Measurements from ENCODE around the gene SMIM33.
A peak's percentile ranks its signal among the peaks of the same experiment; 100 is the strongest.
"Not testable (repeated sequence)": the region's sequence is repeated elsewhere in the genome, so short reads cannot be mapped to it uniquely, and the experiment has no call there.

The SMIM33 gene

DNA sequence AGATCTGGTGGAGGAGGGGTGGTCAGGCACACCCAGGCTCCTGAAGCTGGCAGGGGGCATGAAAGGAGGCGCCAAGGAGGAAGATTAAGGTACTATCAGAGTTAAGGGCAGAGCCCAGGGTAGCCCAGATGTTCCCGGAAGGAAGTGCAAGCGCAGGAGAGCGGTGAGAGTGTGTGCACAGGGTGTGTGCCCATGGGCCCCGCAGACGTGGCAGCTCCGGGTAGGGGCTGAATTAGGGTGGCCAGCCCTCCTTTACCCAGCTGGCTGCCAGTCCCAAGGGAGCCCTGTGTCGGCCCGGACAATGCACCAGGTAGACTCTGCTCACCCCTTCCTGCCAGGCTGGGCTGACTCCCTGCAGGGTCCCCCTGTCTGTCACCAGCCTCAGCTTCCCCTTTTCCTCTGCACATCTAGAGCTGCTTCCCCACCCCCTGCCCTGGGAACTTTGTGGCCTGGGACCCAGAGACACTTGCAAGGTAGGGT, at the start of gene SMIM33:
Gene SMIM33 (plus strand): TSS at position 184 of the 480 bp plus-strand sequence. CDS start 118 bp downstream, at position 302.
- no peak for DNase-seq (ENCODE audit: low read depth)

DNA sequence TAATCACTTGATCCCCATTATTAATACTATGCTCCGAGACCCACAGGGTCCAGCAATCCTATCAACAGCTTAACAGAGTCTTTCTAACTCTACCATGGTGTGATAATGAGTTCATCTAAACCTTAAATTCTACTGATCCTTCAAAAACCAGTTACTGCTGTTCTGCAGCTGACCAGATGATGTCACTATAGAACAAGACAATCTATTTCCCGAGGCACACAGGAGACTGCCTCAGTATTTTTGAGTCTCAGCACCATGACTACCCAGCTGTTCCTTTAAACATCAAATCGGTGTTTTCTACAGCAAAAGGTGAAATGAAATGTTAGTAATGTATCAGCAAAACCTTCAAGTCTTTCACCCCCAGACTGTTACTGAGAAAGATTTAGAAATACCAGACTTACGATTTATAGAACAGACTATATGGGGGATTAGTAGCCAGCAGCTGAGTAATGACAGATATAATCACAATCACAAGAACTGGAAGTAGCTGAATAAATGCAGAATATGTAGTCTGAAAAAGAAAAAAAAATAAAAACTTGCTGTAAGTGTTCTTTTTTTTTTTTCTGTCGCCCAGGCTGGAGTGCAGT, 48.4 kb upstream of the SMIM33 start:
- DNase-seq (ENCODE audit: low read depth): no peak

DNA sequence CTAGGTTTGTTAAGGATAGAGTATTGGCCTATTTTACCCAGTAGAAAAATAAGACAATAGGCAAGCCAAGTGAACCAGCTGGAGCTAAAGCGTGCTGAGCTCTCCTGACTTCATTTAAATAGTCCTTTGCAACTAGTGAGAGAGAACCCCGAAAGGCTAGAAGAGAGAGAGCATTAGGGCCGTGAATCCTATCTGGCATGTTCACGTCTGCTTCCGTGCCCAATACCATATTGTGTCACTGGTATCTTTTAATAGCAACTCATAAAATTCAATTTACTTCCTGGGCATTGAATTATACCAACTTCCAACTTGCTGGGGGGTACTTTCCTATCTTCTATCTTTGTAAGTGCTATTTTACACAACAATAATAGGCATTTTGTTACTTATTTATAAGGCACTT, 45.3 kb upstream of the SMIM33 start:
- DNase-seq (ENCODE audit: low read depth): no peak

DNA sequence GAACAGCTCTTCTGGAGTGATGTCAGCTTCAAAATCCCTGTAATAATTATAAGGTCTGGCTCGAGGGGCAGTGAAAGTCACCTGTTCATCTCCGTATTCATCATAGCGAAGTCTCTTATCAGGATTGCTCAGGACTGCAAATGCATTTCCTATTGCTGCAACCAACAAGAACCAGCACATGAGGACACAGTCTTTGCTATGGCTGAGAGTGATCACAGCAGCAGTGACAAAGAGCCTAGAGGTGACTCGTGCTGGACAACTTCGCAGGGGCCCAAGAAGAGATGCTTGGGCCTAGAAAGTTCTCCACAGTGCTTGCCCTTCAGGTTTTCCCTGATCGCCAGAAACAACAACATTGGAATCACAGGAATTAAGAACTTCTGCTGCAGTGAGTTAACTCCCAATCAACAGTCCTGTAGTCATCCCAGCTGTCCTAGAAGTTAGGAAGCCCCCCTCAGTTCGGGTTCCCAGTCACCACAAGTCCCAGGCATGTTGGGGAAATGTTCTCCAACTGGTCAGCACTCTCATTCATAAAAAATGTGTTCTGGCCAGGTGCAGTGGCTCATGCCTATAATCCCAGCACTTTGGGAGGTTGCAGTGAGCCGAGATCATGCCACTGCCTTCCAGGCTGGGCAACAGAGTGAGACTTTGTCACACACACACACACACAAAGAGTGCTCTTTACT, 44.5 kb upstream of the SMIM33 start:
- no peak for DNase-seq (ENCODE audit: low read depth)

DNA sequence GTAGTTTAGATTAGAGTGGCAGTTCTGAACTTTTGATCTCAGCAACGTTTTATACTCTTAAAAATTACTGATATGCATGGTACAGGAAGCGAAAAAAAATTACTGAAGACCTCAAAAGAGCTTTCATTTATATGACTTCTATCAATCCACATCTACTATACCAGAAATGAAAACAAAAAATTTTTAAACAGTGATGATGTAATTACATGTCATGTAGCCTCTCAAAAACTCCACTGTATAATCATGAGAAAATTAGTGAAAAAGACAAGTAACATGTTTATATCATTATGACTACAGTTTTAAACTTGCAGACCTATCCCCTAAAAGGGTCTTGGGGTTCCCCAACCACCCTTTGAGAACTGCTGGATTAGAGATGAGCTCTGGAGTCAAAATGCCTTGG, 40.8 kb upstream of the SMIM33 start:
- DNase-seq (ENCODE audit: low read depth): no peak

DNA sequence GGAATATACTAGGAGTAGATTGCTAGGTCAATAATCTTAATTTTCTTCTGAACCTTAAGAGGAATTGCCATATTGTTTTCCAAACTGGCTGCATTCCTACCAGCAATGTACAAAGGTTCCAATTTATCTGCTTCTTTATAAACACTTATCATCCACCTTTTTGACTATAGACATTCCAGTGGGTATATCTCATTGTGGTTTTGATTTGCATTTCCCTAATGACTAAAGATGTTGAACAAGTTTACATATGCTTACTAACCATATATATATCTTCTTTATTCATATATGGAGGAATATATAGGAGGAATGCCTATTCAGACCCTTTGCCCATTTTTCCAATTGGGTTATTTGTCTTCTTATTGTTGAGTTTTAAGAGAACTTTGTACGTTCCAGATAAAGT, 39.1 kb upstream of the SMIM33 start:
- DNase-seq (ENCODE audit: low read depth): no peak

DNA sequence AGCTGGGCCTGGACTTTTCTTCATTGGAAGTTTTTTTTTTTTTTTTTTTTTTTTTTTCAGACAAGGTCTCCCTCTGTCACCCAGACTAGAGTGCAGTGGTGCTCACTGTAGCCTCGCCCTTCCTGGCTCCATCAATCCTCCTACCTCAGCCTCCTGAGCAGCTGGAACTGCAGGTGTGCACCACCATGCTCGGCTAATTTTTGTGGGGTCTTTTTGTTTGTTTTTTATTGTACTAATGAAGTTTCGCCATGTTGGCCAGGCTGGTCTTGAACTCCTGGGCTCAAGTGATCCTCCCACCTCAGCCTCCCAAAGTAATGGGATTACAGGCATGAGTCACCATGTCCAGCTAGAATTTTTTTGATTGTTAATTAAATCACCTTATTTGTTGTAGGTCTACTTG, 35.1 kb upstream of the SMIM33 start:
- no peak for DNase-seq (ENCODE audit: low read depth)

DNA sequence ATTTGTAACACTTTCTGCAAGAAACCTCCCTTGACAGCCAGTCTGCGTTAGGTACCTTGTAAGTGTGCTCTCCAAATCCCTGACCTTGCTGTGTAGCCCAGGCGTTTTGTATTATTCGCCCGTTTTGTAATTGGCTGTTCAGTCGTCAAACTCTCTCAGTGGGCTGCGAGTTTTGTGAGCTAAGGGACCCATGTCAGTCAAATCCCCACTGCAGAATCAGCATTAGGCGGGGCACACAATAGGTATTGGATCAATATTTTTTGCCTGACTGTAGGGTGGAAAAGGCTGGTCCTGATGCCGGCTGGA, 32.1 kb upstream of the SMIM33 start:
- DNase-seq (ENCODE audit: low read depth): no peak

DNA sequence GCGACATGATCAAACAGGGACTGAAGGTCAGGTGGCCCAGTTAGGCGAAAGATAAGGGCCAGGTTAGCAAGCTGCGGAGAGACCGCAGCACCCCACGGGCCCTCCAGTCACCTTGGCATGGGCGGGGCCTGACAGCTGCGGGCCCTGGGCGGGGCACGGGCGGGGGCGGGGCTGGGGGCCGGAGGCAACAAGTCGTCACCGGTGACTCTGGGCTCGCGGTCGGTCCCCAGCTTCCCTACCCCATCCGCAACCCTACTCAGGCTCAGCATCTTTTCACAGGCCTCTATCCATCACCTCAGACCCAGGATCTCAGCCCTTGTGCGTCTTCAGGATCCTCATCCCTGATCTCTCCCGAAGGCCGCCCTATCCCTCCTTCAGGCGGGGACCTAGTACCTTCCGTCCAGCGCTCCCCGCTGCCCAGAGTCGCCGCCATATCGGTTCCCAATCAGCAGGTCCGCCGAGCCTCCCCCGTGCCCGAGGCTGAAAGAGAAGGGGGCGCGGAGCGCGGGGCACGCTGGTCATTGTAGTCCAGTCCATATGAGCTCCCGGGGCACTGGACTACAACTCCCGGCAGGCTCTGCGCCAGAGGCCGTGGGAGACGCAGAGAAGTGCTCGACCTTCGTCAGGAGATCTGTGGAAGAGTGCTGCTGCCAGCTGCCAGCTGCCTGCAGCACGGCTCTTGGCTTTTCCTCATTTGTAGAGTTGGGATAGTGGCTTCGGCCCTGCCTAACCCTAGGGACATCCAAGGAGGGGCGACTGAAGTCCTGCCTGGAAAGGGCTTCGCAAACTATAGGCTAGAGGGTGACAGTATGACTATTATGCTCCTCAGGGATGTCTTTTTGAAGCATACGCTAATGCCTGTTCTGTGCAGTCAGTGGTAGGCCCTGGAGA, 31.5 kb upstream of the SMIM33 start, which contains the start of gene DNAJC18:
Gene DNAJC18 (minus strand): TSS at position 513 of the 891 bp plus-strand sequence. CDS start 80 bp downstream, at position 433.
- peak; percentile 82 for DNase-seq (ENCODE audit: low read depth)

DNA sequence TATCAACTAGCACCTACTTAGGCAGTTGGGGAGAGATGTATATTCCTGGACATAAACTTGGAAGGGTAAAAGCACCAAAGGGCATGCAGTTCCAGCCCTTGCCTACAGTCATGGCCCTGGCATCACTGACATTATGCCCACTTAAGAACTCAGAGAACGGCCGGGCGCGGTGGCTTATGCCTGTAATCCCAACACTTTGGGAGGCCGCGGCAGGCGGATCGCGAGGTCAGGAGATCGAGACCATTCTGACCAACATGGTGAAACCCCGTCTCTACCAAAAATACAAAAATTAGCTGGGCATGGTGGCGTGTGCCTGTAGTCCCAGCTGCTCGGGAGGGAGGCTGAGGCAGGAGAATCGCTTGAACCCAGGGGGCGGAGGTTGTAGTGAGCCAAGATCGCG, 30.4 kb upstream of the SMIM33 start:
- not testable (repeated sequence) for DNase-seq (ENCODE audit: low read depth)

DNA sequence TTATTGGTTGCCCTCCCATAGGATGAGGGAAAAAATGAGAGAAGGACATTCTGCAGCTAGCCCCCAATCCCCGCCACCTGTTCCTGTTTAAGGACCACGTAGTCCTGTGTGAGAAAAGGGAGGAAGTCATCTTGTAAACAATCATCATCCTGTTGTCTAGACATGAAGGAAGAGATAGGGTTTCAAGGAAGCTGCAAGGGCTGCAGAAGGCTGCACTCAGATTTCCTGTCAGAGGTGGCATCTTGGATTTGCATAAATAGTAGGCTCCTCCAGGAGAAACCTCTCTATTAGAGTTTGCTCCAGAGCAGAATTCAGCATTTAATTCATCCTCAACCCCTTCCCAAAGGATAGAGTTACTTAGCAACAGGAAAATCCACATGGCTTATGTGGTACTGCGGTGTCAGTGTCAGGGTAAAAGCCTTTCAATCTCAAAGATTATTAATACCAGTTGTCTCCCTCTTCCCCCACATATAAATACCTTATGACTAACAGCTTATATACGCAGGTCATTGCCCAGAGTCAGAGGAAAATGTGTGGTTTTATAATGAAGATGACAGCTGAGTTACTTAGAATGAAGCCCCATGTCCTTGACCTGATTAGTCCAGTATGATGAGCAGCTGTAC, 26.9 kb upstream of the SMIM33 start:
- DNase-seq (ENCODE audit: low read depth): no peak

DNA sequence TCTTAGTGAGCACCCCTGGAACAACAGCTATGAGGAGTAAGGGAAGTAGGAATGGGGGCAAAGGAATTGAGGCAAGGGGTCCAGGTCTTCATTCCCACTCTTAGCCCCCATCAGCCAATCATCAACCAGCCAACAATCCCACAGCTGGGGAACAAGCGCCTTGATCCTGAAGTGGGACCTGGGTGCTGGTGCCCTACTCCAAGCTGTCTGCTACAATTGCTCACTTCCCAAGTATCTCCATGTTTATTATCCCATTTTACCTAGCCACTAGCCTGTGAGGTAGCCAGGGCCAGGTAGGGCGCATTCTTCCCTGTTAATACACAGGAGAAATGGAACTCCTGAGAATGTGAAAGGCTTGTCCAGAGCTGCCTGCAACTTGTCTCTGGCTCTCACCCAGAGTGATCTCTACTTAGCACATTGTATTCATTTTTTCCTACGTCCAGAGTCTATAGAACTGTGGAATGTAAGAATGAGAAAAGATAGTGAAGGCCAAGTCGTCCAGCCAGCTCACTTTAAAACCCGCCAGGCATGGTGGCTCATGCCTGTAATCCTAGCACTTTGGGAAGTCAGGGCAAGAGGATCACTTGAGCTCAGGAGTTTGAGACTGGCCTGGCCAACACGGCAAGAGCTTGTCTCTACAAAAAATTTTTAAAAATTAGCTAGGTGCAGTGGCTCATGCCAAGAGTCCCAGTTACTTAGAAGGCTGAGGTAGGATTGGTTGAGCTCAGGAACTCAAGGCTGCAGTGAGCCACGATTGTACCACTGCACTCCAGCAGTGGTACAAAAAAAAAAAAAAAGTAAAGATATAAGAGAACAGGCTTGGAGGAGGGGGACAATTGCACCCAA, 25.3 kb upstream of the SMIM33 start:
- no peak for DNase-seq (ENCODE audit: low read depth)

DNA sequence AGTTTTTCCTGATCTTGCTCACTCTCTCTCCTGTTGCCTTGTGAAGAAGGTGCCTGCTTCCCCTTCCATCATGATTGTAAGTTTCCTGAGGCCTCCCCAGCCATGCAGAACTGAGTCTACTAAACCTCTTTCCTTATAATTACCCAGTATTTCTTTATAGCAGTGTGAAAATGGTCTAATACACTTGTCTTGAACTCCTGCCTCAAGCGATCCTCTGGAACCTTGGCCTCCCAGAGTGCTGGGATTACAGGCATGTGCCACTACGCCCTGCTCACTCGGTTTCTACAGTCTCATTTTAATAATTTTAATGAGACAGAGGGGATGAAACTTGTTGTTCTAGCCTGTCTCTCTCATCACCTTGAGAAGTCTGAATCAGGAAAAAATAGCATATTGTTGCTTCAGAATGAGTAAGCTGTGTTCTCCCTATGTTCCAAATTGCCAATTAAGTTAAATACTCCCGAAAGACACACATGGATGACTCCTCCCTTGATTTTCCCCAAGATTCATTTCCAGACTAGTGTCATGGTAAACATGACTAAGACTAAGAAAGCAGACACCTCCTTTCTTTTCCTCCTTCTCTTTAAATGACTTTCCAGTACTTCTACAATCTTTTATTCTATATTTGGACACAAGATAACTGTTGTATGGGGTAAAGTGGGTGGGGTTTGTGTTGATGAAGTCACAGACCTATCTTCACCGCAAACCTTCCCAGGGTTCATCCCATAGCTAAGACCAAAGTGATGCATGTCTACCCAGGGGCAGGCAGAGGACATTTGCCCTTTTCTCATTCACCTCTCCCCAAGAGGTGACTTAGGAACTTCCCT, 23.6 kb upstream of the SMIM33 start:
- DNase-seq (ENCODE audit: low read depth): no peak

DNA sequence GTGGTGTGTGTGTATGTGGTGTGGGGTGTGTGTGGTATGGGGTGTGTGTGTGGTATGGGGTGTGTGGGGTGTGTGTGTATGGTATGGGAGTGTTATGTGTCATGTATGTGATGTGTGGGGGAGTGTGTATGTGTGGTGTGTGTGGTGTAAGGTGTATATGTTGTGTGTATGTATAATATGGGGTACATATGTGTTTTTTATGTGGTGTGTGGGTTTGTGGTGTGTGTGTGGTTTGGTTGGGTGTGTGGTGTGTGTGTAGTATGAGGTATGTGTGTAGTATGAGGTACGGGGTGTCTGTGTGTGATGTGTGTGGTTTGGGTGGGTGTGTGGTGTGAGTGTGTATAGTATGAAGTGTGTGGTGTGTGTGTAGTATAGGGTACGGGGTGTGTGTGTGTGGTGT, 19.6 kb upstream of the SMIM33 start:
- DNase-seq (ENCODE audit: low read depth): no peak

DNA sequence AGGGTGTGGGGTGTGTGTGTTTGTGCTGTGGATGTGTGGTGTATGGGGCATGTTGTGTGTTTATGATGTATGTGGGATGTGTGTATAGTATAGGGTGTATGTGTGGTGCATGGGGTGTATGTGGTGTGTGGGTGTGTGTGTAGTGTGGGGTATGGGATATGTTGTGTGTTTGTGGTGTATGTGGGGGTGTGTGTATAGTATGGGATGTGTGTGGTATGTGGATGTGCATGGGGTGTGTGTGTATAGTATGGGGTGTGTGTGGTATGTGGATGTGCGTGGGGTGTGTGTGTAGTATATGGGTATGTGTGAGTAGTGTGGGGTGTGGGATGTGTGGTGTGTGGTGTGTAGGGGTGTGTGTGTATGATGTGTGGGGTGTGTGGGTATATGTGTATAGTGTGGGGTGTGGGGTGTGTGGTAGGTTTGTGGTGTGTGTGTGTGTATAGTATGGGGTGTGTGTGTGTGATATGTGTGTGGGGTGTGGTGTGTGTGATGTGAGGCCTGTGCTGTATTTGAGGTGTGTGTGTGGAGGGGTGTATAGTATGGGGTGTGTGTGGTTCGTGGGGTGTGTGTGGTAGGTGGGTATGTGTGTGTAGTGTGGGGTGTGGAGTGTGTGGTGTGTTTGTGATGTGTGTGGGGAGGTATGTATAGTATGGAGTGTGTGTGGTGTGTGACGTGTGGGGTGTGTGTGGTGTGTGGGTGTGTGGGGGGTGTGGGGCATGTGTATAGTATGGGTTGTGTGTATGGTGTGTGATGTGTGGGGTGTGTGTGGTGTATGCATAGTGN, 18.7 kb upstream of the SMIM33 start:
- no peak for DNase-seq (ENCODE audit: low read depth)

DNA sequence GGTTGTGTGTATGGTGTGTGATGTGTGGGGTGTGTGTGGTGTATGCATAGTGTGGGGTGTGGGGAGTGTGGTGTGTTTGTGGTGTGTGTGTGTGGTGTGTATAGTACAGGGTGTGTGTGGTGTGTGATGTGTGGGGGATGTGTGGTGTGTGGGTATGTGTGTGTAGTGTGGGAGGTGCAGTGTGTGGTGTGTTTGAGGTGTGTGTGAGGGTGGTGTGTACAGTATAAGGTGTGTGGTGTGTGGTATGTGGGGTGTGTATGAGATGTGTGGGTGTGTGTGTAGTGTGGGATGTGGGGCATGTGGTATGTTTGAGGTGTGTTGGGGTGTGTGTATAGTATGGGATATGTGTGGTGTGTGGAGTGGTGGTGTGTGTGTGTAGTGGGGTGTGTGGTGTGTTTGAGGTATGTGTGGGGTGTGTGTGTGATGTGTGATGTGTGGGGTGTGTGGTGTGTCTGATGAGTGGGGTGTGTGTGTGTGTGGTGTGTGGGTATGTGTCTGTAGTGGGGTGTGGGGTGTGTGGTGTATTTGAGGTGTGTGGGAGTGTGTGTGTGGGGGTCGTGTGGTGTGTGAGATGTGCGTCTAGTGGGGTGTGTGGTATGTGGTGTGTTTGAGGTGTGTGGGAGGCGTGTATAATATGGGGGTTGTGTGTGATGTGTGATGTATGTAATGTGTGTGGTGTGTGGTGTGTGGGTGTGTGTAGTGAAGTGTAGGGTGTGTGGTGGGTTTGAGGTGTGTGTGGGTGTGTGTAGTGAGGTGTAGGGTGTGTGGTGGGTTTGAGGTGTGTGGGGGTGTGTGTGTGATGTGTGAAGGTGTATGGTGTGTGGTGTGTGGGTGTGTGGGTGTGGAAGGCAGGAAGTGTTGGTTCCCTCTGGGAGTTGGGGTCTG, 16.9 kb upstream of the SMIM33 start:
- no peak for DNase-seq (ENCODE audit: low read depth)

DNA sequence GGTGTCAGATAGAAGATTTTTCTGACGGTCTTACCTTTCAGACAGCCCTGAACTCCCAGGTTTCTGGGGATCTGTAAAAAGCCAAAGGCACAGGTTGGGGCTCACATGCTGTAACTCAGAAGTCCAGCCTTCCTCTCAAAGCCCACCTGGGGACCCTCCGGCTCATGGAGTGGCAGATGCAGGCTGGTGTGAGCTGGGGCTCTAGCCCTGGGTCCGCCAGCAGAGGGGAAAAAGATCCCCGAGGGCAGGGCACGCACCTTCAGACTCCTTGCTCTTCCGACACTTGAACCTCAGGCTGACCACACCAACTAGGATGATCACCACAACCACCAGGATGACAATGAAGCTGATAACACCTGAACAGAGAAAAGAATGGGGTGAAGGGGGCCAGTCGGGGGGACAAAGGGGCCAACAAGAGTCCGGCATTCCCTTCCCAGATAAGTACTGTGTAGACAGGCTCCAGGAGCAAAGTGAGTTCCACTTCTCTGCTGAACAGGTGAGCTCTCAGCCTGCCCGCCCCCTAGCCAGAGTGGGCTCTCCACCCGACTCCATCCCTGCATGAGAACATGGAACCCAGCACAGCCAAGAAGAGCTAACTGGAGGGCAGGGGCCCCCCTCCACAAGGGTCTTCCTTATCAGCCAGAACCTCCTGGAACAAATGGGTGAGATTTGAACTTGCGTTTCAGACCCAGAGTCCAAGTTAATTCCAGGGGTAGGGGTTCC, 16.1 kb upstream of the SMIM33 start:
- no peak for DNase-seq (ENCODE audit: low read depth)

DNA sequence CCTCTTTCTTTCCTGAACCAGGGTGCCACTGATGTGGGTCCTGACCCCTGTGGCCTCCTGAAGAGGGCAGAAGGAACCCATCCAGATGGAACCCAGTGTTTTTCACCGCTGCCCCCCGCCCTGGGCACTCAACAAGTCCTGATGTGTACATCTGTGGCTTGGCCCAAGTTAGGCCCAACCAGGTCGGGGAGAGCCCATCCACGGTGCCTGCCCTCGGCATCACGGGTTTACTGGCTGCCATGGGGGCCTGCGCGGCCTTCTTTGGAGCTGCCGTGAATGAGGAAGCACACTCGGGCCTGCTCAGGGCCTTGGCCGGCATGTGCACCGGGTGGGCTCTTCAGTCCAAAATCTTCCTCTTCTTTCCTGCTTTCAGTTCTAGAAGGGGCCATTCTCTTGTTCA, 14.0 kb upstream of the SMIM33 start:
- no peak for DNase-seq (ENCODE audit: low read depth)

Measured in stimulated activated CD8-positive, alpha-beta memory T cell treated with anti-CD3 and anti-CD28 coated beads, Interleukin-7, amount 100 ng/mL, for 24 hours (primary cell).